Dendritic cell treated with granulocyte-macrophage colony-stimulating factor and Interleukin-4, amounts not matched to agents 40 ng/mL and 50 ng/mL, for 4 days (primary cell): ENCODE data around the gene FUBP3.
"Not testable (repeated sequence)": the region's sequence is repeated elsewhere in the genome, so short reads cannot be mapped to it uniquely, and the experiment has no call there.

Source experiments
- H3K27ac Mint-ChIP-seq: one replicate; pipeline ENCODE4 v1.8.0; 2022; ENCODE audit warnings: mild to moderate bottlenecking, mixed read lengths
- H3K27me3 Mint-ChIP-seq: one replicate; pipeline ENCODE4 v1.8.0; 2022; ENCODE audit warnings: mild to moderate bottlenecking, mixed read lengths
- H3K36me3 Mint-ChIP-seq: one replicate; pipeline ENCODE4 v1.8.0; 2022; ENCODE audit warnings: low read depth, mixed read lengths
- H3K4me1 Mint-ChIP-seq: one replicate; pipeline ENCODE4 v1.8.0; 2022; ENCODE audit warnings: low read depth, mixed read lengths
- H3K4me3 Mint-ChIP-seq: one replicate; pipeline ENCODE4 v1.8.0; 2022; ENCODE audit warnings: mild to moderate bottlenecking, moderate library complexity, mixed read lengths
- H3K9me3 Mint-ChIP-seq: one replicate; pipeline ENCODE4 v1.8.0; 2022; ENCODE audit warnings: mixed read lengths
- intact Hi-C: fragments of 100-400 bp; cut with micrococcal nuclease; formaldehyde crosslinking; loops from one replicate; pipeline ENCODE4 v1.15.0; 2022

FUBP3 gene

DNA sequence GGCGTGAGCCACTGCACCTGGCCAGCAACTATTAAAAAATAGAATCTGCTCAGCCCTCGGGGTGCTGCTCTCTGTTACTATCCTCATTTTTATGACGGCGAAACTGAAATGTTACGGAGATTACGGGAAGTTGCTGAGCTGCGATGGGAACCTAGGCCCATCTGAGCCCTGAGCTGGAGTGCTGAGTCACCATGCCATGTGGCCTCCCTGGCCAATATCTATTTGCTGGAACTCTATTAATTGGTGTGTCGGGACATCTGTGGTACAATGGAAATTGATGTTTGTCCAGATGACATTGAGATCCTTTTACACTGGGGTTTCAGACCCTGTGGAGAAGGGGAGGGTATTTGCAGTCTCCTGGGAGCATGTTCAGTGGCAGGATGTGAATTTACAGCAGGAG lies 93.1 kb downstream of the FUBP3 start:
- no peaks in the 10 kb centered on the region for H3K9me3 Mint-ChIP-seq
- H3K4me3 Mint-ChIP-seq = no peak overlapping the region
- intact Hi-C loops = no loop called here
- H3K27ac Mint-ChIP-seq = no peak overlapping the region
- no peaks in the 10 kb centered on the region for H3K36me3 Mint-ChIP-seq
- H3K4me1 Mint-ChIP-seq = no peaks in the 10 kb centered on the region
- peaks cover 45% of the 10 kb centered on the region for H3K27me3 Mint-ChIP-seq

DNA sequence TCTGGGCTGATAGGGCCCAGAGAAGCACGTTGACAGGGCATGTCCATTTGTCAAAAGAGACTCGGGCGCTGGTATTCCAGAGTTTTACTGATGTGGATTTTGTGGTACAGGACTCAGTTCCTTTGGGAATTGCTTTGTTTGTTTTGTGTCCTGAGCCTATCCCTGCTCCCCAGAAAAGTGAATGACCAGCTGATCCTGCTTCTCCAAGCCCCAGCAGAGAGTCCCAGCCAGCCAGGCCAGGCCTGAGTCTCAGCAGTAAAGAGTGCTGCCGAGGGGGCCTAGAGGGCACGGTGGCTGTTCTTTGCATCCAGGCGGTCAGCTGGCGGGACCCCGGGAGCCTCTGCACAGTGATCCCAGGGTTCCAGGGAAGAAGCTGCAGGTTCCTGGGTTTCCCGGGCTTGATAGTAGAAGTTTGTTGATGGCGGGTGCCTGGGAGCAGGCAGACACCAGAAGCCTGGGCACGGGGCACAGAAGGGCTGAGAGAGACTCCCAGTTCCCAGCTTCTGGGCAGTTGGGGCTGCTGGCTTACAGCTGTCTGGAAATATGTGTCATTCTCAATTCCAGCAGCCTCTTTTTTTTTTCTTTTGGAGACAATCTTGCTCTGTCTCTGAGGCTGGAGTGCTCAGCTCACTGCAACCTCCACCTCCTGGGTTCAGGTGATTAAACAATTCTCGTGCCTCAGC lies 93.7 kb downstream of the FUBP3 start:
- Mint-ChIP-seq H3K4me1 (no peaks in the 10 kb centered on the region), H3K36me3 (no peaks in the 10 kb centered on the region), H3K9me3 (no peaks in the 10 kb centered on the region), H3K27me3 (peaks cover 43% of the 10 kb centered on the region), H3K27ac (no peak overlapping the region), H3K4me3 (no peak overlapping the region)
- intact Hi-C loops = no loop called here

DNA sequence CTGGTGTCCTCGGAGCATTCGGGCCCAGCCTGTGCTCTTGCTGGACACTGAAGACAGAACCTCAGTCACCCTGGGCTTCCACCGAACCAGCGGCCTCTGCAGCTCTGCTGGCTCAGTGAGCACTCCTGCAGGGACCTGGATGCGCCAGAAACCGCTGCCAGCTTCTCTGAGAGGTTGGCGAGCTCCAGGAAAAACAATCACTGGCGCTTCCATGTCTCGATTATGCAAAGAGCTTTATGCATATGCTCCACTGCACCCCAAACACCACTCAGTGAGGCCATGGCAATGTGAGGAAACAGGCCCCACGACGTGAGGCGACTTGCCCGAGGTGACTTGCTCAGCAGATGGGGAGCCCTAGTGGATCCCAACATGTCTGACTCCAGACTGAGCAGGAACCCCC lies 96.0 kb downstream of the FUBP3 start:
- intact Hi-C loops = no loop called here
- Mint-ChIP-seq H3K4me1 (no peaks in the 10 kb centered on the region), H3K4me3 (no peak overlapping the region), H3K27ac (no peak overlapping the region), H3K27me3 (peaks cover 45% of the 10 kb centered on the region), H3K36me3 (no peaks in the 10 kb centered on the region), H3K9me3 (no peaks in the 10 kb centered on the region)

GRCh38 chr9:130677252-130677651 lies 97.9 kb downstream of the FUBP3 start:
- Mint-ChIP-seq H3K27ac (no peak overlapping the region), H3K4me3 (no peak overlapping the region), H3K4me1 (peaks cover 5% of the 10 kb centered on the region), H3K9me3 (no peaks in the 10 kb centered on the region), H3K36me3 (no peaks in the 10 kb centered on the region), H3K27me3 (peaks cover 56% of the 10 kb centered on the region)
- intact Hi-C loops = no loop called here

DNA sequence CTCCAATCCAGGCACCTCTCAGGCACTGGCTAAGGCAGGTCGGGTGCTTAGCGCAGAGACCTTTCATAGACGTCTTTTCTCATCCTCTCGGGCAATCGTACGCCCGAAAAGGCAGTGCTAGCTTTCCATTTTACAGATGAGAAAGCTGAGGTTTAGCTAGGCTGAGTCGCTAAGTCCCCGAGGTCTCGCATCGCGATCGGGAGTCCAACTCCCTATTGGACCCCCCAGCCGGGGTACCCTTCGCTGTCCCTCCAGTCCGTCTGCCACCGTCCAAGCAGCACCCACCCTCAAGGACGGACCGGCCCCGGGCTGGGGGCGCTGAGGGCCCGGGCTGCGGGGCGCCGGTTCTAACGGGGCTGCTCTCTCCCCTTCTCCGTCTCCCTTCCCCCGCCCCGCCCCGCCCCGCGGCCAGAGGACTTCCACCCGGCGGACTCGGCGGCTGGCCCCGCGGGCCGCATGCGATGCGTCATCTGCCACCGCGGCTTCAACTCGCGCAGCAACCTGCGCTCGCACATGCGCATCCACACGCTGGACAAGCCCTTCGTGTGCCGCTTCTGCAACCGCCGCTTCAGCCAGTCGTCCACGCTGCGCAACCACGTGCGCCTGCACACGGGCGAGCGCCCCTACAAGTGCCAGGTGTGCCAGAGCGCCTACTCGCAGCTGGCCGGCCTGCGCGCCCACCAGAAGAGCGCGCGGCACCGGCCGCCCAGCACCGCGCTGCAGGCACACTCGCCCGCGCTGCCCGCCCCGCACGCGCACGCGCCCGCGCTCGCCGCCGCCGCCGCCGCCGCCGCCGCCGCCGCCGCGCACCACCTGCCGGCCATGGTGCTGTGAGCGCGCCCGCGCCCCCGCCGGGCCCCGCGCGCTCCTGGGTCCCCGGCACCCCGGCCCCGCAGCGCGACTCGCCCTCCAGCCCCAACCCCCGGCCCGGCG lies 101.7 kb downstream of the FUBP3 start:
- no peaks in the 10 kb centered on the region for H3K9me3 Mint-ChIP-seq
- H3K4me3 Mint-ChIP-seq = peak overlapping the region; percentile 78
- no peak overlapping the region for H3K27ac Mint-ChIP-seq
- intact Hi-C loops = no loop called here
- peaks cover 9% of the 10 kb centered on the region for H3K4me1 Mint-ChIP-seq
- no peaks in the 10 kb centered on the region for H3K36me3 Mint-ChIP-seq
- peaks cover 63% of the 10 kb centered on the region for H3K27me3 Mint-ChIP-seq

DNA sequence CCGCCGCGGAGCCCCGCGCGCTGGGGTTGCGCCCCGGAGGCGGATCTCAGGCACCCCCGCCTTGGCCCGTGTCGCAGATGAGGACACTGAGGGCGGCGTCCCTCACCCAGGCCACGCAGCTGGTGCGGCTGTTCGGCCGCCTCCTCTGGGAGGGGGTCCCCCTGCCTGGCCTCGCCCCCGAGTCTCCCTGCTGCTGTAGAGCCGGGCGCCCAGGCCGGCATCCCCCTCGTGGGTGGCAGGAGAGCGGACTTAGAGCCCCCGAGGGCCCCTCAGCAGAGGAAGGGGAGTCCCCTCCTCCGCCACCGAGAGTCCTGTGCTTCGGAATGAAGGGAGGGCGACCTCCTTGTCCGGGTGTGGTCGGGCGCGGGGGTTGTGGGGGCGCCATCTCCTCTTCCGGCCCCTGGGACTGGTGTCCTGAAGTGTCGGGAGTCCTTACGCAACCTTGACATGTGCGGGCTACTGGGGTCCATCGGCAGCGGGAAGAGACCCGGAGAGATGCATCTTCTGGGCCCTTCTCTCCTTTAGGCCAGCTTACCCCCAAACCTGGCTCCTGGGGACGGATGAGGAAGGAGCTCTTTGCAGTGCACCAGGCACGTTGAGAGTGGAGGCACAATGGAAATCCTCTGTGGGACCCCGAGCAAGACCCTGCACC lies 102.5 kb downstream of the FUBP3 start:
- Mint-ChIP-seq H3K36me3 (no peaks in the 10 kb centered on the region), H3K9me3 (no peaks in the 10 kb centered on the region), H3K4me1 (peaks cover 9% of the 10 kb centered on the region), H3K27ac (no peak overlapping the region), H3K4me3 (peak overlapping the region; percentile 78), H3K27me3 (peaks cover 60% of the 10 kb centered on the region)
- intact Hi-C loops = loop anchor here (1.0 kb wide), 1 partner anchor 221 kb away; no protein-coding TSS in a partner anchor

DNA sequence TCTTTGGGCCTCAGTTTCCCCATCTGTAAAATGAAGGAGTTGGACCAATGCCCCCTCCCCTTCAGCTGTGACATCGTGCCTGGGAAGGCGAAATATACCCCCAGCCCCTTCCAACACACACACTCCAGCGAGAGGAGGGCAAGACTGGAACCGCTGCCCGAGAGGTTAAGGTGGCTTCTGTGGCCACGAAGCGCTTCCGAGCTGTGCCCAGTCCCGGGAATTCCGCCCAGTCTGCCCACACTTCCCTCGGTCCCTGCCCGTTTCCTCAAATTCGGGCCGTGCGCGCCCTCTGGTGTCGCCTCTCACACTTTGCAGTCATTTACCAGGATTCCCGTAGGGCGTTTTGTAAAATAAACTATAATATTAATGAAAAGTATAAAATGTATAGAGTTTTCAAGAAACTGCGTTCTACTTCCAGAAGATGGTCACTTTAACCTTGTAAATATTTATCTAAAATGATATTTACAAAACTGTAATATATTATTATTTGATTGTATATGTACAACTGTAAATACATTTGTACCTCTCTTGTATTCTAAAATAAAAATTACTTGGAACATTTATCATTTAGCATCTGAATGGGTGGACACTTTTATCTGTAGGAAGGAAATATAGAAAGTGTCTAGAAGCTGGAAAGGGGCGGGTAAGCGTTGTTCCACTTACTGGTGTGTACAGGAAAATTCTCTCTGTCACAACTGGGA lies 103.2 kb downstream of the FUBP3 start:
- intact Hi-C loops = loop anchor here (1.0 kb wide), 1 partner anchor 221 kb away; no protein-coding TSS in a partner anchor

GRCh38 chr9:130685104-130685503 lies 105.7 kb downstream of the FUBP3 start:
- no peak overlapping the region for H3K27ac Mint-ChIP-seq
- H3K4me3 Mint-ChIP-seq = no peak overlapping the region
- peaks cover 44% of the 10 kb centered on the region for H3K27me3 Mint-ChIP-seq
- no peaks in the 10 kb centered on the region for H3K9me3 Mint-ChIP-seq
- H3K4me1 Mint-ChIP-seq = peaks cover 9% of the 10 kb centered on the region
- H3K36me3 Mint-ChIP-seq = no peaks in the 10 kb centered on the region
- intact Hi-C loops = no loop called here

More for the DNA sequence above, 103.2 kb downstream of the FUBP3 start:
- no peaks in the 10 kb centered on the region for H3K9me3 Mint-ChIP-seq
- H3K27ac Mint-ChIP-seq = no peak overlapping the region
- H3K36me3 Mint-ChIP-seq = no peaks in the 10 kb centered on the region
- H3K27me3 Mint-ChIP-seq = peaks cover 56% of the 10 kb centered on the region
- H3K4me1 Mint-ChIP-seq = peaks cover 9% of the 10 kb centered on the region
- H3K4me3 Mint-ChIP-seq = peak overlapping the region; percentile 78

- peaks cover 41% of the 10 kb centered on the region for H3K27me3 Mint-ChIP-seq
- H3K9me3 Mint-ChIP-seq, H3K36me3 Mint-ChIP-seq, H3K4me1 Mint-ChIP-seq, H3K4me3 Mint-ChIP-seq, H3K27ac Mint-ChIP-seq, intact Hi-C loops: not testable (repeated sequence)
These were observed 106.6 kb downstream of the FUBP3 start for GRCh38 chr9:130685945-130686344.

- no peaks in the 10 kb centered on the region for H3K9me3 Mint-ChIP-seq
- H3K27ac Mint-ChIP-seq = no peak overlapping the region
- intact Hi-C loops = no loop called here
- H3K27me3 Mint-ChIP-seq = peaks cover 34% of the 10 kb centered on the region
- H3K36me3 Mint-ChIP-seq = no peaks in the 10 kb centered on the region
- H3K4me3 Mint-ChIP-seq = no peak overlapping the region
- peaks cover under 1% of the 10 kb centered on the region for H3K4me1 Mint-ChIP-seq
These were observed 108.2 kb downstream of the FUBP3 start for GRCh38 chr9:130687615-130688014.
